ENCODE measurements around the gene CHST8.
"Not testable (repeated sequence)": the region's sequence is repeated elsewhere in the genome, so short reads cannot be mapped to it uniquely, and the experiment has no call there.

CHST8 gene

DNA sequence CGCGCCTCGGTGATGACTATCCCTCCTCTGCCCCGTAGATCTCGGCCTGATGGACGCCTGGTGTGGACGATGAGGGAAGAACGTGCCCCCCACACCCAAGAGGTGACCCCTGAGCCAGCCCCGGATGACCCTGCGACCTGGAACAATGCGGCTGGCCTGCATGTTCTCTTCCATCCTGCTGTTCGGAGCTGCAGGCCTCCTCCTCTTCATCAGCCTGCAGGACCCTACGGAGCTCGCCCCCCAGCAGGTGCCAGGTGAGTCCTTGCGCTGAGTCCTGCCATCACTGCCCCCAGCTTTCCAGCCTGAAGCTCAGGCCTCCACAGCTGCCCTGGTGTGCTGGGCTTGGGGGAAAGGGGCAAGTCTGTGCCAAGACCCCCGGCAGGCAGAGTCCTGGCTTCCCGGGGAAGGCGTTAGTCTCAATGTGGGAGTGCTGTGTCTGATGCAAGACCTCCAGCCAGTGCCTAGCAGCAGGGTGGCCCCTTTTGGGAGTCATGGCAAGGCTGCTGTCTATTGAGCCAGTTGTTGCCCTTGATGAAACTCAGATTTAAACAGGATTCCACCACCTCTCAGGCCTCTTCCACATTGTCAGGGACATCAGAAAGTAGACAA lies 67.5 kb downstream of the CHST8 start:
- DNase-seq (ENCODE audit: low read depth, low spot score), result no peak

DNA sequence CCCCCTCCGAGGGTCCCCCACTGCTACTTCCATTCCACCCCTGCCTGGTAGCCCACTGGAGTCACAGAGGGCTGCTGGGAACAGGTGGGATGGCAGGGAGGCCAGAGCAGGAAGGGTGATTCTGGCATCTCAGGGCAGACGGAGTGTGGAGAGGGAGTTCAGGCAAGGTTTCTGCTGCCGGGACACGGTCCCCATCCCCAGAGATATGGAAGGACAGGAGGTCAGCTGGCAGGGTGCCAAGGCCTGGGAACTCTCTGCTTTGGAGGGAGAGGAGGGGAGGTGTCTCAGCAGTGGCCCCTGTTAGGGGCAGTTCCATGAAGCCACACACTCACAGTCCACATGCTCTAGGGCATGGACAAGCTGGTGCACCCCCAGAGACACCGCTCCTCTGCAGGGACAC lies 68.1 kb downstream of the CHST8 start:
- DNase-seq (ENCODE audit: low read depth, low spot score), result no peak

DNA sequence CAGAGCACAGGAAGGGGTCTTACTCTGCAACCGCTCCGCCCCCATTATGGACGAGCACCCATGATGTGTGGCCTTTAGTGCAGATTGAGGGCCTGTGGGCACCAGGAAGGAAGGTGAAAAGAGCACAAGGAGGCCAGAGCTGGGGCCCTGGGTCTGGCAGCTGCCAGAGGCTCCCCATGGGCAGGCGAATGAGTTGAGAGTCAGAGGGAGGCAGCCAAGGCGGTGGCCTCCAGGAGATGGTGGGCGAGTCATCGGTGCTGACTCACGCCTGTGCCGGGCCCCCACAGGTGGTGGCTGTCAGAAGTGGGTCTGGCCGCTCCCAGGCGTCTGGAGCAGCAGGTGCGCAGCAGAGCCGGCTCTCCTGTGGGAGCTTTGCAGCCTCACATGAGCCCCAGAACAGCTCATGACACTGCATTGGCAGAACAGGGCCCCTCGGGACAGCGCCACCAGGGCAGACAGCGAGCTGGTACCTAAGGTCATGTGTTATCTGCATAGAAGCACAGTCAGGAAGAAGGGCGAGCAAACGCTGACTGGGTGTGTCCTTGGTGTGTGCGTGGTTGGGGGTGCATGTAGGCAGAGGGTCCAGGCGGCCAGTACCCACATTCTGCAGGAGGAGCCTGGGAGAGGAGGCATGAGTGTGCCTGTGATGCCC lies 68.8 kb downstream of the CHST8 start:
- no peak for DNase-seq (ENCODE audit: low read depth, low spot score)

DNA sequence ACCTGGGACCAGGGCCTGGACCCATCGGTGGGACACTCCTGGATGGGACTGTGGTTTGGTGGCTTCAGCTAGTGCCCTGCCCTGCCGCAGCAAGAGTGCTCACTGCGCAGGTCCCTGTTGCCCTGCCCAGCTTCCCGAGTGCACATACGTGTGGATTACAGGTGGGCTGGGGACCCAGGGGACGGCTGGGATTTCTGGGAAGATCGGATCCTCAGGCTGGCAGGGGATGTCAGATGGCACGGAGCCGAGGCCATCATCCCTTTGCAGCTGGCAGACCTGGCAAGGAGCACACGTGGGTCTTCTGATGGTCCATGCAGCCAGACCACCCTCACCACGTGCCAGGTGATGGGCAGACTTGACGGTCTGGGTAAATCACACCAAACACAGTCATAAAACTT lies 69.3 kb downstream of the CHST8 start:
- no peak for DNase-seq (ENCODE audit: low read depth, low spot score)

DNA sequence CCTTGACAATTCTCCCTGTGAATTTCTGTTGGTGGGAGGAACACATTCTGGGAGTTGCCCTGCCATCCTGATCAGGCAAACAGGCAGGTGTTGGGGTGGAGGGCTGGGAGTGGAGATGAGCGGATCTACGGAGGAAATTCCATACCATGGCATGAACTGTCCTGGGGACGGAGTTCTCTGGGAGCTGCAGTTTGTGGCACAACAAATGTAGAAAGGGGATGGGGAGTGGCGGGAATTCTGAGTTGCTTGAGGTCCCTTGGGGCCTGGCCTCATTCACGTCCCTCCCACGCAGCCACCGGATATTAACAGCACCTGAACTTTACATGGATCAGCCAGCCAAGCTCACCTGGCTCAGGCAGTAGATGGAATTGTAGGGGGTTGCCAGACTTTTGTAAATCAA lies 70.0 kb downstream of the CHST8 start:
- DNase-seq (ENCODE audit: low read depth, low spot score), result no peak

DNA sequence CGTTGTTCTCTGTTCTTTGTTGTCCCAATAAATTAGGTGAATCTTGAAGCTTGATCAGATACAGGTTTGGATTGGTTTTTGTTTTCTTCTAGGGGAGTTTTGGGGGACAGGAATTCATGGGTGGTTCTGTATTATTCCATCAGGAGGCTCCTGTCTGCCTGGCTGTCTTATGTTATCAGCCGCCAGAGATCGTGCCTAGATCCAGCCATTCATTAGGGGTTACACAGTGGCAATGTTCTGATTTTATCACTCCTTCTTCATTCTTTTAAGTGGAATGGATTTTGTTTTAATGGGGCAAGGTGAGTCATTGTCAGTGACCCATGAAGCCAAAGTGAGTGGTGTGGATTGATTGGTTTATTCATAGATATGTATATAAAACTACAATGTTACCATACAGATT lies 71.9 kb downstream of the CHST8 start:
- DNase-seq (ENCODE audit: low read depth, low spot score), result no peak

DNA sequence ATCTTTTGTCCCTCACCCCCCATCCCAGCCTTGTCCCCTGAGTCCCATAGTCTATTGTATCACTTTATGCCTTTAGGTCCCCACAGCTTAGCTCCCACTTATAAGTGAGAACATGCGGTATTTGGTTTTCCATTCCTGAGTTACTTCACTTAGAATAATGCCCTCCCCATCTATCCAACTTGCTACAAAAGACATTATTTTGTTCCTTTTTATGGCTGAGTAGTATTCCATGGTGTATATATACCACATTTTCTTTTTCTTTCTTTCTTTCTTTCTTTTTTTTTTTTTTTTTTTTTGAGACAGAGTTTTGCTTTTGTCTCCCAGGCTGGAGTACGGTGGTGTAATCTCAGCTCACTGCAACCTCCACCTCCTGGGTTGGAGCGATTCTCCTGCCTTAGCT lies 73.8 kb downstream of the CHST8 start:
- not testable (repeated sequence) for DNase-seq (ENCODE audit: low read depth, low spot score)

DNA sequence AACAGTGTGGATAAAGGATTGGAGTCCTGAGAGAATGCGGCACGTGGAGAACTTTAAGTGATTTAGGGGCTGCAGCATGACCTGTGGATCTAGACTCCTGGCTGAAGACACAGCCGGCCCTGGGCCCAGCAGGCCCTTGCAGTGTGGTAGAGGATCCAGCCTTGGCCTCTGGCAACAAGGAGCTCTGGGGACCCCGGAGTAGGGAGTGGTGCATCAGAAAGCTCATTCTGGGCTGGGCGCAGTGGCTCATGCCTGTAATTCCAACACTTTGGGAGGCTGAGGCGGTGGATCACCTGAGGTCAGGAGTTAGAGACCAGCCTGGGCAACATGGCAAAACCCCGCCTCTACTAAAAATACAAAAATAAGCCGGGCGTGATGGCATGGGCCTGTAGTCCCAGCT lies 76.0 kb downstream of the CHST8 start:
- no peak for DNase-seq (ENCODE audit: low read depth, low spot score)

DNA sequence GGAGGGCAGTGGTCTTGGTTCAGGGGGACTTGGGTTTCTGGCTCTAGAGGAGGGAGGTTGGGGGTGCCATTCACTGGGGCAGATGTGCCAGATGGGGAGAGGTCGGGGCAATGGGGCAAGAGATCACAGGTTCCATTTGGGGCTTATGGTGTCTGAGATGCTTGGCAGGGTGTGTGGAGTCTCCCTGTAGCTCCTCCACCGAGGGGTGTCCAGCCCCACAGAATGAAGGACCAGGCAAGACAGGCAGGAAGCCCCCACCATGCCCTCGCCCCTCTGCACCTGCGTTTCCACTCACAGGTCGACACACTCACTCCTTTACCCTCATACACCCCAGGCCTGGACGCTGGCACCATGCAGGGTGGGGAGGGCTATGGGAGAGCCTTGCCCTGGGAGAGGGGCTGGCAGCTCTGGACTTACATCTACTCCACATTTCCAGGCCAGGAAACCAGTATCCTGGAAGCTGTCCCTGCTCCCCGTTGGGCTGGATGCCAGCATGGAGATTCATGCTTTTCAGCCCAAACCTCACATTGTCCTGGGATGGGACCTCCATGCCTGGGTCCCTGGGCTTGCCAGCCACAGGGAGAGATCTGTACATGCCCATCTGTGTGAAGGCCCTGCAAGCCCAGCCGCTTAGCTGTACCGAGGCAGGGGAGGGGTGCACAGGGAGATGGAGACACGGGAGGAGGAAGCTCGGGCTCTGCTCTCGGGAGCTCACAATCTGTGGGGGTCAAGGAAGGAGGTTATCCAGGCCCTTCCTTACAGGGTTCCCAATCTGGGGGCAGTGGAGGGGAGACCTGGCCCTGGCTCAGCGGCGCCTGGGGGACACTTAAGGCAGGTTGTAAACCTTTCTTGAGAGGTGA lies 77.1 kb downstream of the CHST8 start:
- no peak for DNase-seq (ENCODE audit: low read depth, low spot score)

DNA sequence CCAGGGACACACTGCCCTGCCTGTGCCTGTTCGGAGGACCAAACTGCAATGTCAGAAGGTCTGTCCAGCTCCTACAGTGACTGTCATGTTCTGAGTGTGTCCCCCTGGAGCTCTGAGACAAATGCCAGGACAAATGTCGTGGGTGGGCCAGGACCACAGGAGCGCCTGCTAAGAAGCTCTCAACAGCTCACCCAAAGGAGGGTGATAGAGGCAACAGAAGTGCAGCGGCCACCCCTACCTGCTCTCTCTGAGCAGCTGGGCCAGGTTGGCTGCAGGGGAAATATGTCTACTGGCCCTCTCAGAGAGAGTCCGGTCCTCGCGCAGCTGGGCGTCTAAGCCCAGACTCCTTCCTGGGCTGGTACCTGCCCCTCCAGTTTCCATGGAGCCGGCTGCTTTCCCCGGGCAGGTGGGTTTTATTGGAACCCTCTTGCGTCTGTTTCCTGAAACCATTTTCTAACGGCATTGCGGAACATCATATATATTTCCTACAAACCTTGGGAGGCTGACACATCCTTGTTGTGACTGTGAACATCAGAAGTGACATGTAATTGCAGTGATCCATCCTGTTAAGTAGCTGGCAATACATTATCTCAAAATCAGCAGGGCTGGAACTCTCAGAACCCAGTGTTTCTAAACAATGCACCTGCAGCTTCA lies 78.1 kb downstream of the CHST8 start:
- DNase-seq (ENCODE audit: low read depth, low spot score), result no peak

DNA sequence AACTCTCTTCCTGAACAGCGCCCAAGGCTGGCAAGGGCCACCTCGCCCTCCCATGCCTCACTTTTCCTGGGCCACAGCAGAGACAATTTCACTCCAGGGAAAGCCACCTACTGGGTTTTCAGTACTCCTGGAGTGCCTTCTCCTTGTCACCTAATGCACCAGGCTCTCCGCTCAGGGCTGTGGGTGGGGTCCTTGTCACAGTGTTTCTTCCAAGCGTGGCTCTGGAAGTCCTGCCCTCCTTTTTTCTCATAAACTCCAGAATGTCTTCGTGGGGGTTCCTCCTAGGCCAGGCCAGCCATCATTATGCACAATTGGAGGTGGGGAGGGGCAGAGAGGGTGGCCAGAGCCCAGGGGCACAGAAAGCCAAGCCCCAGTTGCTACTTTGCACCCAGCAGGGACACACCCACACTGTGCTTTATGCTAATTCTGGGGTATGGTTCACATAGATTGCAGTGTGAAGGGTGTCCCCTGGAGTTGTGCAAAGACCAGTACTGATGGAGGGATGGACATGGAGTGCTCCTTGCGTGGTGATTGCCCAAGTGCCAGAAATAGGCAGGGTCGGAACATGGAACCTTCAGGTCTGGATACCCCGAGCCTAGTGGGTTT lies 78.8 kb downstream of the CHST8 start:
- no peak for DNase-seq (ENCODE audit: low read depth, low spot score)

DNA sequence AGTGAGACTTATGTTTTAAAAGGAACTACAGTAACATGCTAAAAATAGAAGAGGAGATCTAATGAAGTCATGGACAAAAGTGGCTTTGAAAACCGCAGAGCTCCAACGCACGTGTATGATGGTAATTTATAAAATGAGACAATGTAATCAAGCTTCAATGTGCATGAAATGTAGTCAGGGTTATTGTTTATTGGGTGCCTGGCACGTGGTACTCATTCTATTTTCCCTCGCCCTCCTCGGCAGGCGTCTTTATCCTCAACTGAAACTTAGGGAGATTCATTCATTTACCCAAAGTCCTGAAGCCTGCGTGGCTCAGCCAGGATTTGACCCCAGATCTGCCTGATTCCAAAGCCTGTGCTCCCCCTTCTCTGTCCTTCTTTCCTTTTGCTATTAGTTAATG lies 79.8 kb downstream of the CHST8 start:
- no peak for DNase-seq (ENCODE audit: low read depth, low spot score)

DNA sequence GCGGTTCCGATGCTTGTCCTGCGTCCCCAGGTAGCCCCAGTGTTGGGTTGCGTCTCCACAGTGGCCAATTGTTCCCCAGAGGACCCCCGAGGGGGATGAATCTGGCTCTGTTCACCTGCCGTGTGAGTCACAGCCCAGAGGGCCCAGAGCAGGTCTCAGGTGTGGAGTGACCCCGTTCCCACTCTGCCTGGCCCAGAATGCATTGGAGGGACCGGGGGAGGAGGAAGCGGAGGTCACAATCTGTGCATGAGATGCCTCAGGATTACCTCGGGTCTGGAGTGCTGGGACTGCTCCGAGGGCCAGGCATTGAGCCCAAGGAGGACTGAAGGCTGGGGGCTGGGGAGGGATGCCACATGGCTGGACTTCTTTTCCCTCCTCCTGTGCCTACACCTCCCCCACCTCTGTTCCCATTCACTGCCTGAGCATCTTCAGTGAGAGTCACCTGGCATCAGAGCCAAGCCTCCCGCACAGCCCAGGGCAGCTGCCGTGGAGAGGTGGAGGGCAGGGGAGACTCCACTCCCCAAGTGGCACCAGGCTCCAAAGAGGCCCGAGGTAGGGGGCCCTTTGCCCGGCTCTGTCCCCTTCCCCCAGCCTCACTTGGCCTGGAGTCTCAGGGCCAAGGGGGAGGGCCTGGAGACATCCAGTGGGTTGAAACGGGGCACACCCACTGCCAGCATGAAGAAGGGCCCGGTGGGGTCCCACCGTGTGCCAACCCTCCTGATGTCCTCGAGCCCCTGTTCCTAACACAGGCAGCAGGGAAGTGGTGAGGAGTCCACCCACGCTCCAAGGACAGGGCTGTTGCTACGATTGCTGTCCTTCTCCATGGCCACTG lies 81.1 kb downstream of the CHST8 start:
- DNase-seq (ENCODE audit: low read depth, low spot score), result no peak

DNA sequence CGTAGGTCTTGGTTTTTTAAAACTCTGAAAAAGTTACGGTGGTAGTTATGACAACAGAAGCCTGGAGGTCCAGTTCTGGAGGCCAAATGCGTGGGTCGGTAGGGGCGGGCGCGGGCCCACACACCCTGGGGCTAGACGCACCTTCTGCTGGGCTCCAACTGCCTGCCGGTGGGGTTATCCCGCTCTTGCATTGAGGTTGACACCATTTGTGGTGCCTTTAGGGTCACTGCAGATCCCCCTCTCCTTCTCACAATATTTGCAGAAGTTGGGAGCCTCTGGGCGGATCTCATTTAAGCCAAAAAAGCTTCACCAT lies 81.6 kb downstream of the CHST8 start:
- DNase-seq (ENCODE audit: low read depth, low spot score), result no peak

DNA sequence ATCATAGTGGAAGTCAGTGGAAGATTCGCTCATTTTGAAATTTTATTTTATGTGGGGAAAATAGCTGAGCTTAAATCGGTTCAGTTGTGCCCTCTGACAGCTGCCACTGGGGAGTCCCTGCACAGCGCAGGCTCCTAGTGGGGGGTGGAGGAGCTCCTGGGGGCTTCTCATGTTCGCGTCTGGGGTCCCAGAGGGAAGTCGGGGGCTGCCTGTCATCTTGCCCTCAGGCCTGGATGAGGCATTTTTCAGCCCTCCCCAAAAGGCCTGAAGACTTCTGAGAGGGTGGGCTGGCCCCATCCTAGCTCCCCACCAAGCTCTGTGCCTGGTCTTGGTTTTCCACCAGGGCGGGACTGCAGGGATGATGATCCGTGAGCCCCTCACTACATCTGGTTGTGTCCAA lies 82.1 kb downstream of the CHST8 start:
- no peak for DNase-seq (ENCODE audit: low read depth, low spot score)

DNA sequence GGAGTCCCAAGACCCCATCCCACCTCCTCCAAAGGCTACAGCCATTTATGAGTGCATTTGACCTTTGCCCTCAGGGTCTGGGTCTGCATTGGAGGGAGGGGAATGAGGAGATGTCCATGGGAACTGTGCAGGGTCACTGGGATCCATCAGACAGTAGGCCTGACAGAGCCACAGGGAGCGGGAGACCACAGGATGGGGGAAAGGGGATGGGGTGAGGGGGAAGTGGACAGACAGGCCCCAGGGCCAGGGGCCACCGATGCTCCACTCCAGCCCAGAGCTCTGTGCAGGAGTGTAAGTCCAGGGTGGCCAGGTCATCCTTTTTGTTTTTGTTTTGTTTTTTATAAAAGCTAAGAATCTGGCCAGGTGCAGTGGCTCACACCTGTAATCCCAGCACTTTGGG lies 82.5 kb downstream of the CHST8 start:
- no peak for DNase-seq (ENCODE audit: low read depth, low spot score)

DNA sequence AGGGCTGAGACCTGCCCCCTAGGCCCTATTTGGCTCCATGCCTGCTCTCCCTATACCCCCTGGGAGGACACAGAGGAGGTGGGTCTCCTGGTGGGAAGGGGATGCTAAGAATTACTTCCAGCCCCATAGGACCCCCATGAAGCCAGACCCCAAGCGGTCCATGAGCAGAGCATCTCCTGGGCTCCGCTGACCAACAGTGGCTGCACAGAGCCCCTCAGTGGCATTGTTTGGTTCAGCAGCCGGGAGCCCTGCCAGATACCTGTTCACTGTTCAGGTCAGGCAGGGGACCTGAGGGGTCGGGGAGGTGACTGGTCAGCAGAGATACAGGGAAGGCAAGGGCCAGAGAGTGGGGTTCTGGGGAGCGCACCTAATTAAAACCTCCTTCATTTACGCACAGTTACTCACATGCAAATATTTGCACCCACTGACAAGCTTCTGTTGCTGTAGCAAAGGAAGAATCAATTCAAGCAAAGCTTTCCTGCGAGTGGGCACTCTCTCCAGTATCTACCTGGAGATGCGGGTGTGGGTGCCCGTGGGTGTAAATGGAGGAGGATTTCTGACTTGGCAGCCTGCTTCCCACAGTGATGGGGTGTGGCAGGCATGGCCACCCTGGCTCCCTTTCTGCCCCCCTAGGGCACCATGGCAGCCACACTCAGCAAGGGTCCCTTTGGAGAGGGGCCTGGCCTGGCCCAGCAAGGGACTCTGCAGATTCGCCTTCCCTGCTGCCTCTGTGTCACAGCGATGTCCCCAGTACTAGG lies 83.5 kb downstream of the CHST8 start:
- DNase-seq (ENCODE audit: low read depth, low spot score), result no peak

DNA sequence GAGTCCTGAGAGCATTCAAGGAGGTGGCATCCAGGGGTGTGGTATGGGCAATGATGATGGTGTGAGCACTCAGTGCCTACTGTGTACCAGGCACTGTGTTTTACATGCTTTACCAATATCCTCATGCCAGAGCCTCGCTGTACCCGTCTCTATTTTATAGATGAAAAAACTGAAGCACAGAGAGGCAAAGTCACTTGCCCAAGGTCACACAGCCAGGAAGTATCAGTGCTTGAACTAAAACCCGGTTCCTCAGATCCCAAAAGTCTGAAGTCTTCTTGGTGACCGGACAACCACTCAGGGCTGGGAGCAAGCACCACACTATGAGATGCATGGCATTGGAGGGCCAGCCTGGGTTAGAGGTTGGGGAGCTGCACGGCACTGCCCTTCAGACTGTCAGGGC lies 84.1 kb downstream of the CHST8 start:
- DNase-seq (ENCODE audit: low read depth, low spot score), result no peak

DNA sequence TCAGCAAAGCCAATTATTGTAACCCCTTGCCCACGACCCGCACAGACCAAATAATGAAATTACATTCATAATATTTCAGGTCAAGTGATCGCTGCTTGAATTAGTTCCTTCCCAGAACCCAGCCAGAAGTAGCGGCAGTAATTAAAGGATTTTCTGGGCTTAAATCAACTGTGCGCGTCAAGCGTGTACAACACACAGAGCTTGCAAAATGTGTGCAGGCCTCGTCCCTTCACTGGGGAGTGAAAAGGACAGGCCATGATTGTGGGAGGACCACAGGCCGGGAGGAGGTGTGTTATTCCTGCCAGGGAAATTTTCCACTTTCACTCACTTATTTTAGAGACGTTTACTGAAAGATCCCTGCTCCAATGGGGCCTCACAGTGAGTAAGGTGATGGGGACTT lies 84.9 kb downstream of the CHST8 start:
- DNase-seq (ENCODE audit: low read depth, low spot score), result no peak

DNA sequence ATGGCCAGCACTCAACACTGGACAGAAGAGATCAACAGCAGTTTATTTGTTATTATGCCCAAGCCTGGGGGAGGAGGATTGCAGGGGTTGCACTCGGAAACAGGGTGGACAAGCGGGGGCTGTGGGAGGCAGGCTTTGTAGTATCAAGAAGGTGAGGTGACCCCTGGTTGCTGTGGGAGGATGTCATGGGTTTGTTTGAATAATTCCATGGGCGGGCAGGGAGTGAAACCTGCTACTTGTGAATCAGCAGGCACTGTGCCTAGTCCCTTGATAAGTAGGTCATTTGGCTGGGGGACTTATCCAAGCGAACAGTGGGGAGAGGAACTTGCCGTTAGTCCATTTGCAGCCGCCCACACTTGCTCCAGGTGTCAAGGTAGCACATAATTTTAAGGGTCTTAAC lies 90.5 kb downstream of the CHST8 start:
- no peak for DNase-seq (ENCODE audit: low read depth, low spot score)

DNA sequence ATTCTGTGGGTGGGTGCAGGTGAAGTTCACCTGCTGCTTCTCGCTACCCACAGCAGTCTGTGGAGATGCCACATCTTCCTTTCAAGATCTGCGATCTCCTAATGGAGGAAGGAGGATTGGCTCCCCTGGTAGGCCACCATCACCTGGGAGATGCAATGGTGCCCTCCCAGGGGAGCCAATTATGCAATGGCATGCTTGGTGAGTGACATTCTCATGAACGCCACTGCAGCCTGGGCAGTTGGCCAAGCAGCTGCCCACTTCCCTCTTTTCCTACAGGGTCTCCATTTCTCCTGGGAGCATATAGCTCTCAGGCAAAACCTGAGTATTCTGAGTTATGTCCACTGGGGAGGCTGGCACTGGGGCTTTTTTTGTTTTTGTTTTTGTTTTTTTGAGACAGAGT lies 91.4 kb downstream of the CHST8 start:
- no peak for DNase-seq (ENCODE audit: low read depth, low spot score)
